ENCODE measurements around the gene TM7SF2. TPM values are rescaled to one million over a fixed set of nuclear protein-coding genes. Genes with fewer than 3 reads are reported as not detected.
A peak's percentile ranks its signal among the peaks of the same experiment; 100 is the strongest.

The TM7SF2 gene
- total RNA-seq, 2 experiments from 2014 or later, result 12.4 to 17.5 TPM

DNA sequence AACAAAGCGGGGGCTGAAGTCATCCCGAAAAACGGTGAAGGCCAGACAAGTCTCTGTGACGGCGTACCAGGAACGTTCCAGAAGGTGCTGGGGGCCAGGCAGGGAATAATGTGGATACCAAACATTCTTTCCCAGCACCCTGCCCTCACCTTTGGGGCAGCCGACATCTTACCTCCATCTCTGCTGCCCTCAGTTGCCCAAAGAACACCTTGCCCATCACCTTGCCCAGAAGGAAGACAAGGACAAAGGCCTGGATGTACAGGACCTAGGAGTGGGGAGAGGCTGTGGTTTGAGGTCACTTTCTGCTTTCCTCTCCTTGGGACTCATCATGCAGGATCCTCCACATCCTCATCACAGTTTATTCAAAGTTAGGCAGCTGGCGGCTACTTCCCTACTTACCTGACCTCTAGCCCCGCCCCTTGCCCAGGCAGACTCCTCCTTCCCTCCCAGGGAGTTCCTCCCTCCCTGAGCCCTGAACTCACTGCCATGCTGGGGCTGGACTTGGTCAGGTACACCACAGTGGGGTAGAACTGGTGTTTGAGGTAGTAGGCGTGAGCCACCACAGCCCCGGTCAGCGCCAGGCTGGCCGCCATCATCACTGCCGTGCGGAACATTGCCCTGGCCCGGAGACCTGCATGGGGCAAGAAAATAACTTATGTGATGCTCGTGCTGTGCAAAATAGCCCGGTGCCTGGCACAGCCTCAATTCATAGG, 21.5 kb downstream of the TM7SF2 start:
- DNase-seq, result peak; percentile 80
- intact Hi-C loops (cut with micrococcal nuclease), result no loop called here

DNA sequence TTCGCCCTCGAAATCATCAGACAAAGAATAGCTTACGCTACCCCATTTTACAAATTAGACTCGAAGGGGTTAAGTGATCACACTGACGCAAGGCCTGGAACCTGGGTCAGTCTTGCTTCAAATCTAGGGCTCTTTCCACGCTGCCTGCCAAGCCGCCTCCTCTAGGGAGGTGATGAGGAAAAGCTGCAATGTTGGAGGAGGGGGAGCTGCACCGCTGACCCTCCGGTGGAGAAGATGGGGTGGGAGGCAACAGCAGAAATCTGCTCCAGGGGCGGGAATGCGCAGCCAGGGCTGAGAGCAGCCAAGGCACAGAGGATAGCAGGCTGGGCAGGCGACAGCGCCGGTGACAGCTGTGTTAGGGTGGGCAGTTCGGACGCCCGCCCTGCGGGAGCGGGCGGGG, 22.1 kb downstream of the TM7SF2 start:
- ATAC-seq, result no peak
- Mint-ChIP-seq H3K9me3 (no peaks in the 10 kb centered on the region), H3K27me3 (no peaks in the 10 kb centered on the region), H3K27ac (peak overlapping the region; percentile 100), H3K4me1 (ENCODE audit: low read depth) (peaks cover 33% of the 10 kb centered on the region), H3K4me3 (peak overlapping the region; percentile 100), H3K36me3 (ENCODE audit: low read depth) (peaks cover 13% of the 10 kb centered on the region)
- intact Hi-C loops (cut with micrococcal nuclease), result no loop called here
- no peak for DNase-seq
- TF ChIP-seq, protein P1, sequence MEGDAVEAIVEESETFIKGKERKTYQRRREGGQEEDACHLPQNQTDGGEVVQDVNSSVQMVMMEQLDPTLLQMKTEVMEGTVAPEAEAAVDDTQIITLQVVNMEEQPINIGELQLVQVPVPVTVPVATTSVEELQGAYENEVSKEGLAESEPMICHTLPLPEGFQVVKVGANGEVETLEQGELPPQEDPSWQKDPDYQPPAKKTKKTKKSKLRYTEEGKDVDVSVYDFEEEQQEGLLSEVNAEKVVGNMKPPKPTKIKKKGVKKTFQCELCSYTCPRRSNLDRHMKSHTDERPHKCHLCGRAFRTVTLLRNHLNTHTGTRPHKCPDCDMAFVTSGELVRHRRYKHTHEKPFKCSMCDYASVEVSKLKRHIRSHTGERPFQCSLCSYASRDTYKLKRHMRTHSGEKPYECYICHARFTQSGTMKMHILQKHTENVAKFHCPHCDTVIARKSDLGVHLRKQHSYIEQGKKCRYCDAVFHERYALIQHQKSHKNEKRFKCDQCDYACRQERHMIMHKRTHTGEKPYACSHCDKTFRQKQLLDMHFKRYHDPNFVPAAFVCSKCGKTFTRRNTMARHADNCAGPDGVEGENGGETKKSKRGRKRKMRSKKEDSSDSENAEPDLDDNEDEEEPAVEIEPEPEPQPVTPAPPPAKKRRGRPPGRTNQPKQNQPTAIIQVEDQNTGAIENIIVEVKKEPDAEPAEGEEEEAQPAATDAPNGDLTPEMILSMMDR (IDR thresholded peaks at IDR 0.05), result no peak
- POLR2A ChIA-PET, result interaction anchor here (0.6 to 7.8 kb wide), 9 partner anchors 8 to 792 kb away, joined by 3 to 77 read pairs (median 5); partner anchors contain the start of genes FAU, MRPL49, POLA2 and VPS51
- CTCF ChIA-PET, result interaction anchor here (2.5 to 3.4 kb wide), 3 partner anchors 16 to 47 kb away, joined by 13 to 30 read pairs (median 17); partner anchors contain the start of genes CAPN1, TM7SF2 and ZNHIT2

More for the DNA sequence above, 21.5 kb downstream of the TM7SF2 start:
- H3K4me1 Mint-ChIP-seq (ENCODE audit: low read depth), result peaks cover 33% of the 10 kb centered on the region
- ChIA-PET CTCF (interaction anchor here (3.0 kb wide), 1 partner anchor 15 kb away, joined by 17 read pairs; the partner anchor contains the start of gene ZNHIT2), POLR2A (interaction anchor here (0.6 to 7.8 kb wide), 6 partner anchors 9 to 792 kb away, joined by 3 to 77 read pairs (median 14); partner anchors contain the start of genes FAU, MRPL49, POLA2 and ZNHIT2)
- peaks cover 13% of the 10 kb centered on the region for H3K36me3 Mint-ChIP-seq (ENCODE audit: low read depth)
- peak overlapping the region; percentile 100 for H3K4me3 Mint-ChIP-seq
- H3K27me3 Mint-ChIP-seq, result no peaks in the 10 kb centered on the region
- H3K27ac Mint-ChIP-seq, result peak overlapping the region; percentile 100
- no peaks in the 10 kb centered on the region for H3K9me3 Mint-ChIP-seq
- ATAC-seq, result peak; percentile 22
- TF ChIP-seq, protein P1 (IDR thresholded peaks at IDR 0.05), result no peak

DNA sequence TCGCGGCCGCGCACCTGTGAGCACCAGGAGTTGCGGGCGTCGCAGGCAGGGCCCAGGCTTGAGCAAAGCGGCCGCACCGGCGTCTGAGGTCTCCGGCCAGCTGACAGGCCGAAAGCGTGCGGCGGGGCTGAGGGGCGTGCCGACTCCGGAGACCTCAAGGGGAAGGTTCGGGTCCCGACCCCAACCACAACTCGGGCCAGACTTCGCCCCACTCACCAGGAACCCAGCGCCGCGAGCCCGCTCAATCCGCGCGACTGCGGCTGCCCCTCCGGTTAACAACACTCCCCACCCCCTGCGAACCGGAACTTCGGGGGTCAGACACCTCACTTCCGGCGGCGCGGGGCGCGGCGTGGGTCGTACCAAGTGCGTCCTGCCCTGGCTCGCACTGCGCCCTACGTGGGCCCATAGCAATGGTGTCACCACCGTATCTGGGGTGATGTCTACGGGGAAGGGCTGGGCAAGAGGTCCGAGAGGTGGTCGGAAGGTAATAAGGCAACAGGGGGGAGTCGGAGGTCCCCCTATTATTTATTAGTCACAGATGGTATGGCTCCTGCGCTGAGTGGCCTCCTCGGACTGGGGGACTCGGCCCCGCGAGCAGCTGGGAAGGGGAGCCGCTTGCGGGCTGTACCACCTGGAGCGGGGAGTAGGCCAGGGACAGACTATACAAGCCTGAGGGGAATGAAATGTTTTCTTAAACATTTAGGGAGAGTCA, 22.7 kb downstream of the TM7SF2 start, which contains the start of gene SYVN1:
Gene SYVN1 (minus strand): TSS at position 280 of the 712 bp plus-strand sequence. CDS start 918 bp downstream, outside the sequence.
- ATAC-seq, result peak; percentile 78
- DNase-seq, result peak; percentile 93
- Mint-ChIP-seq H3K4me3 (peak within 1 kb of the TSS; percentile 100), H3K27me3 (no peaks in the 10 kb centered on the region), H3K9me3 (no peaks in the 10 kb centered on the region), H3K36me3 (ENCODE audit: low read depth) (peaks cover 13% of the 10 kb centered on the region), H3K4me1 (ENCODE audit: low read depth) (peaks cover 33% of the 10 kb centered on the region), H3K27ac (peak within 1 kb of the TSS; percentile 100)
- intact Hi-C loops (cut with micrococcal nuclease), result no loop called here
- TF ChIP-seq, protein P1 (IDR thresholded peaks at IDR 0.05), result no peak
- ChIA-PET POLR2A (interaction anchor here (0.5 to 7.8 kb wide), 22 partner anchors 7 to 1455 kb away, joined by 3 to 77 read pairs (median 4); partner anchors contain the start of genes ARL2, CAPN1, FAU and MRPL49), CTCF (interaction anchor here (1.1 to 3.4 kb wide), 10 partner anchors 10 to 390 kb away, joined by 3 to 30 read pairs (median 6); partner anchors contain the start of genes ARL2, CAPN1, FAU and MRPL49)

DNA sequence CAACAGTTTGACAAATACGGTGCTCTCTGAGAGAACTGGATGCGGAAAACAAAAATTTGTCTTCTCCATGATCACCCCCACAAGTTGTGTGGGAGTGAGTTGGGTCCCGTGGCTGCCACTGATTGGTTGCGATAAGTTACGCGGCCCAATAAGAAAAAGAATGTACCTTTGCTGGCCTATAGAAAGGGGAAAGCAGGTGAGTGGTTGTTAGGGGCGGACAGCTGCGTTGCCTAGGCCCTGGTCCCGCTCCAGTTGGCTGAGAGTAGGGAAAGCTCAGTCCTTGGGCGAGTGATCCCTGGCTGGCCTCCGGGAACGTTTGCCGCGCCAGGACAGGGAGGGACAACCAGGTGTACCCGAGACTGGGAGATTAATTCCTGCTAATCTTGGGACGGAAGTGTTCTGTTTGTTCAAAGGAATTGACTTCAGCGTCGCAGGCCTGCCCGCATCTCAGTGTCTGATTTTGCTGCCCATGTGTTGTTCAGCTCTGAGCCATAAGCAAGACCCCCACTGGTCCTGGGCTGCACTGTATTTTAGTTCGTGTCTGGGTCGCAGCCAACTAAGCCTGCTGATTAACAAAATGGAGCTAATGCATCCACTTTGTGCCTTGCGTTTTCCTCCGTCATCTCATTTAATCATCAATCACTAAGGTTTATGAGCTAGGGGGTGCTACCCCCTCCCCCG, 23.4 kb downstream of the TM7SF2 start:
- ChIA-PET POLR2A (interaction anchor here (0.5 to 7.8 kb wide), 24 partner anchors 8 to 1456 kb away, joined by 3 to 77 read pairs (median 4); partner anchors contain the start of genes ARL2, CAPN1, CDCA5 and FAU), CTCF (interaction anchor here (0.6 to 3.4 kb wide), 12 partner anchors 11 to 391 kb away, joined by 3 to 30 read pairs (median 6); partner anchors contain the start of genes ARL2, CAPN1, FAU and MRPL49)
- intact Hi-C loops (cut with micrococcal nuclease), result no loop called here

More for the DNA sequence above, 23.4 kb downstream of the TM7SF2 start:
- DNase-seq, result peak; percentile 92
- peak overlapping the region; percentile 100 for H3K27ac Mint-ChIP-seq
- H3K4me3 Mint-ChIP-seq, result peak overlapping the region; percentile 100
- no peaks in the 10 kb centered on the region for H3K9me3 Mint-ChIP-seq
- H3K4me1 Mint-ChIP-seq (ENCODE audit: low read depth), result peaks cover 33% of the 10 kb centered on the region
- no peaks in the 10 kb centered on the region for H3K27me3 Mint-ChIP-seq
- H3K36me3 Mint-ChIP-seq (ENCODE audit: low read depth), result peaks cover 12% of the 10 kb centered on the region
- TF ChIP-seq, protein P1 (IDR thresholded peaks at IDR 0.05), result no peak
- peak; percentile 89 for ATAC-seq

All from activated CD8-positive, alpha-beta T cell treated with anti-CD3 and anti-CD28 coated beads for 36 hours (primary cell).